HepG2 (cell line): ENCODE measurements around the gene HS6ST1.

Source experiments
- FOXA1 ChIP-seq, 2 experiments: fragments of 450-650 bp in 1 of 2; sonication (generic) in 1 of 2; formaldehyde crosslinking in 1 of 2; IDR thresholded peaks; 2 replicates each; pipeline versions ENCODE4 v1.4.0 to v1.6.1; 2016 to 2020; ENCODE audit warnings: missing genetic modification reagents in 1 of 2
- POLR2A ChIP-seq, 2 experiments: IDR thresholded peaks; 2 replicates each; pipeline ENCODE4 v1.6.1; 2011; ENCODE audit warnings: low read depth in 2 of 2, low read length in 2 of 2, mild to moderate bottlenecking in 1 of 2, moderate library complexity in 1 of 2; ENCODE audit not compliant: insufficient read depth in 1 of 2
- RBAK ChIP-seq: sonication (generic); formaldehyde crosslinking; IDR thresholded peaks from 2 replicates; pipeline ENCODE4 v1.5.1; 2020; ENCODE audit warnings: mild to moderate bottlenecking, missing genetic modification reagents
- SETDB1 ChIP-seq: sonication (generic); formaldehyde crosslinking; IDR thresholded peaks from 2 replicates; pipeline ENCODE4 v1.5.1; 2020; ENCODE audit warnings: missing genetic modification reagents, mild to moderate bottlenecking, borderline replicate concordance
- TAF1 ChIP-seq: sonication (generic); formaldehyde crosslinking; IDR thresholded peaks from 2 replicates; pipeline ENCODE4 v1.4.0; 2020; ENCODE audit warnings: missing genetic modification reagents
- TAF15 ChIP-seq: fragments of 200-400 bp; formaldehyde crosslinking; IDR thresholded peaks from one replicate; pipeline ENCODE4 v1.6.1; 2018; ENCODE audit warnings: mild to moderate bottlenecking, low read depth, low read length; ENCODE audit not compliant: poor library complexity, severe bottlenecking
- YY1 ChIP-seq: IDR thresholded peaks from 2 replicates; pipeline ENCODE4 v1.6.1; 2011; ENCODE audit warnings: low read length, low read depth, moderate library complexity, mild to moderate bottlenecking; ENCODE audit not compliant: insufficient read depth, insufficient replicate concordance
- ZBTB8A ChIP-seq: sonication (generic); formaldehyde crosslinking; IDR thresholded peaks from 2 replicates; pipeline ENCODE4 v1.4.0; 2020; ENCODE audit warnings: mild to moderate bottlenecking, low read depth, missing genetic modification reagents, borderline replicate concordance
- ZFP90 ChIP-seq: sonication (generic); formaldehyde crosslinking; IDR thresholded peaks from 2 replicates; pipeline ENCODE4 v1.8.0; 2022; ENCODE audit warnings: missing genetic modification reagents, mild to moderate bottlenecking, inconsistent platforms, borderline replicate concordance
- ZNF260 ChIP-seq: sonication (generic); formaldehyde crosslinking; IDR thresholded peaks from 2 replicates; pipeline ENCODE4 v1.4.0; 2020; ENCODE audit warnings: missing genetic modification reagents, low read depth, mild to moderate bottlenecking, borderline replicate concordance
- TF ChIP-seq, protein P1 (sequence below): IDR thresholded peaks from 2 replicates; pipeline ENCODE4 v1.6.1; 2012; ENCODE audit warnings: inconsistent platforms
- TF ChIP-seq, protein P2 (sequence below): sonication (generic); formaldehyde crosslinking; IDR thresholded peaks from 2 replicates; pipeline ENCODE4 v1.5.0; 2020; ENCODE audit warnings: mild to moderate bottlenecking, missing genetic modification reagents, moderate library complexity

DNA sequence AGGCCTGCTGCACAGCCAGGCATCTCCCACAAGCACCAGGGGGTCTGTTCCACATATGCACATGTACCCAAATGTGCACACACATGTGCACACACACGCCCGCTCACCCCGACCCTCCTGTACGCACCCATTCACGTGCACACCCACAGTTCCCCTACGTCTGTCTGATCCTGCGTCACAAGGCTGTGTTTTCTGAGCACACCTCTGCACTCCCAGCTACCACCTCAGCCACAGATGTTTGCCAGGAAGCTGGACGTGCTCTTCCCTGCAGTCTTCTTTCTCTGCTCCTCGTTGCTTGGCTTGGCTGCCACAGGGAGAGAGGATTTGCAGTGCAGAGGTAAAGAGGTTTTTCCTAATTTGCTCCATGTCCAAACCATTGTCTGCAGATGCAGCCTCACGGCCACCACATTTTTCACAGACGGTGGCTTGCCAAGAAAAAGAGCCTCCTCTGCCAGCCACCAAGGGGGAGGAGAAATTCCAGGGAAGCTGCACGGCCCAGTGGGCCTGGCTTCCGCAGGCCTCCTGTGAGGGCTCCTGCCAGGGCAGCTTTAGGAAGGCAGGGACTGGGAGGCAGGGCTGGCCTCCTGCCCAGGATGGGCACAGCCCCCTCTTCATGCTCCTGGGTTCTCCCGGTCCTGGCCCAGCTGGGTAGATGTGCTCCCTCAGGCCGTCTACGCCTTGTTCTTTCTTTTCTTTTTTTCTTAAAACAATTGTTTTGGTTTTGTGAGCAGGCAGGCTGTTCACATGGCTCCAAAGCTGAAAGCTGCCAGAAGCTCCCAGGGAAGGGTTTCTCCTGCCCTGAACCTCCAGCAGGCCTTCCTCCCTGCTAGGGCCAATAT lies 29.3 kb upstream of the HS6ST1 start:
- TF ChIP-seq, protein P1, sequence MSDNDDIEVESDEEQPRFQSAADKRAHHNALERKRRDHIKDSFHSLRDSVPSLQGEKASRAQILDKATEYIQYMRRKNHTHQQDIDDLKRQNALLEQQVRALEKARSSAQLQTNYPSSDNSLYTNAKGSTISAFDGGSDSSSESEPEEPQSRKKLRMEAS = no peak
- TF ChIP-seq YY1 = no peak
- TF ChIP-seq TAF15 = no peak
- TF ChIP-seq RBAK (CRISPR knock-in tag) = no peak
- TF ChIP-seq FOXA1 (IDR thresholded peaks at IDR 0.05) = no peak
- TF ChIP-seq FOXA1 (CRISPR knock-in tag; IDR thresholded peaks at IDR 0.05) = no peak
- TF ChIP-seq TAF1 (CRISPR knock-in tag) = no peak
- TF ChIP-seq POLR2A (IDR thresholded peaks at IDR 0.05; ENCODE audit: insufficient read depth in 1 of 2, low read depth in 2 of 2, low read length in 2 of 2) = no peak
- no peak for TF ChIP-seq SETDB1
- no peak for TF ChIP-seq ZBTB8A (CRISPR knock-in tag)
- TF ChIP-seq, protein P2, sequence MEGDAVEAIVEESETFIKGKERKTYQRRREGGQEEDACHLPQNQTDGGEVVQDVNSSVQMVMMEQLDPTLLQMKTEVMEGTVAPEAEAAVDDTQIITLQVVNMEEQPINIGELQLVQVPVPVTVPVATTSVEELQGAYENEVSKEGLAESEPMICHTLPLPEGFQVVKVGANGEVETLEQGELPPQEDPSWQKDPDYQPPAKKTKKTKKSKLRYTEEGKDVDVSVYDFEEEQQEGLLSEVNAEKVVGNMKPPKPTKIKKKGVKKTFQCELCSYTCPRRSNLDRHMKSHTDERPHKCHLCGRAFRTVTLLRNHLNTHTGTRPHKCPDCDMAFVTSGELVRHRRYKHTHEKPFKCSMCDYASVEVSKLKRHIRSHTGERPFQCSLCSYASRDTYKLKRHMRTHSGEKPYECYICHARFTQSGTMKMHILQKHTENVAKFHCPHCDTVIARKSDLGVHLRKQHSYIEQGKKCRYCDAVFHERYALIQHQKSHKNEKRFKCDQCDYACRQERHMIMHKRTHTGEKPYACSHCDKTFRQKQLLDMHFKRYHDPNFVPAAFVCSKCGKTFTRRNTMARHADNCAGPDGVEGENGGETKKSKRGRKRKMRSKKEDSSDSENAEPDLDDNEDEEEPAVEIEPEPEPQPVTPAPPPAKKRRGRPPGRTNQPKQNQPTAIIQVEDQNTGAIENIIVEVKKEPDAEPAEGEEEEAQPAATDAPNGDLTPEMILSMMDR (CRISPR knock-in tag) = no peak
- TF ChIP-seq ZFP90 (CRISPR knock-in tag) = no peak
- TF ChIP-seq ZNF260 (CRISPR knock-in tag) = no peak
